RPMI7951 (cell line): ENCODE data around the gene AP3S2. TPM values are rescaled to one million over a fixed set of nuclear protein-coding genes. Genes with fewer than 3 reads are reported as not detected.
"Not testable (repeated sequence)": the region's sequence is repeated elsewhere in the genome, so short reads cannot be mapped to it uniquely, and the experiment has no call there.

Experiments used
- DNase-seq: peaks from one replicate; pipeline ENCODE4 v3.0.0-alpha.2; 2012; ENCODE audit warnings: low read depth
- total RNA-seq: library from RNA; depleted of rRNA; stranded (reverse); fragments of >200 nt; shearing (Covaris generic); gene quantifications from 2 replicates; pipeline ENCODE4 v1.2.3, GENCODE V29; 2014

Gene AP3S2
- total RNA-seq, 1 experiment from 2014 or later, result 56.0 TPM

DNA sequence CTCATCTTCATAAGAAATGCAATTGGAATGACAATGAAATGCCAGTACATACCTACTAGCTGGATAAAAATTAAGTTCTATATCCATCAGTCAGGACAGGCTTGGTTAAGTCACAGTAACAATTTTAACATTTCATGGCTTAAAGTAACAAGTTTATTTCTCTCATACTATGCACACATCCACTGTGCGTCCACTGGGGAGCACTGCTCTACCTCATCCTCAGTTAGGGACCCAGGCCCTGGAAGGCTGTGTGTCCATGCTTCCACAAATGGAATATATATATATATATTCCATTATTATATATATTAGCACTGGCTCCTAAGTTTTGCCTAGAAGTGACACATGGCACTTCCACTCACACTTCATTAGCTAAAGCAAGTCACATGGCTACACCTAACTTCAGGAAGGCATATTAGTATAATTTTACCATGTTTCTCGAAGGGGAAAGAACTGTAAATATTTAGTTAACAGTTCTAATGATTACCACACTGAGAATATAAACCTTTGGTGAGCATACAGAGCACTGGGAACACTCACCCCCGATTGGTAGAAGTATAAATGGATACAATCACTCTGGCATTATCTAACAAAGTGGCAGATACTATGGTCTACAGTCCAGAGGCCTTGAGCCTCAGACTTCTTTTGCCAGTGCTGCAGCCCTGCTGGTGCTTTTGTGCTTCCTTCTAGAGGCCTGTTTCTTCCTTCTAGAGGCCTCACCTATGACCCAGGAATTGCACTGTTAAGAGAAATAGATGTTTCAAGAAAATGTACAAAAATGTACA lies 28.6 kb downstream of the AP3S2 start:
- DNase-seq, result no peak

DNA sequence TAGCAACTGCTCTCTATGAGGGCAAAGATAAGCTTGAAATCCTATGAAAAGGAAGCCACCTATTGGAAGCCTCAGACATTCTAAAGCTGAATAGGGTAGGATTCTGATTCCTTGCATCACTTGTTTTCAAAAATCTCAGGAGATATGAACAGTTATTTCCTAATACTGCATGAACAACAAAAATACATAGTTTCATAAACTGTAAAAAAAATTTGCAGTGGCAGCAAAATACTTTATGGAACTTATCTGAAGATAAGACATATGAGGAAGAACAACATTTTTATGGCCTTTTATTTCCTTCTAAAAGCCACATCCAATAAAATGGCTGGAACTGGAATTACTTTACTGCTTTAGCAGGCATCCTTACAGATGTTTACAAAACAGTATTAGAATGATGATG lies 29.9 kb downstream of the AP3S2 start:
- no peak for DNase-seq

DNA sequence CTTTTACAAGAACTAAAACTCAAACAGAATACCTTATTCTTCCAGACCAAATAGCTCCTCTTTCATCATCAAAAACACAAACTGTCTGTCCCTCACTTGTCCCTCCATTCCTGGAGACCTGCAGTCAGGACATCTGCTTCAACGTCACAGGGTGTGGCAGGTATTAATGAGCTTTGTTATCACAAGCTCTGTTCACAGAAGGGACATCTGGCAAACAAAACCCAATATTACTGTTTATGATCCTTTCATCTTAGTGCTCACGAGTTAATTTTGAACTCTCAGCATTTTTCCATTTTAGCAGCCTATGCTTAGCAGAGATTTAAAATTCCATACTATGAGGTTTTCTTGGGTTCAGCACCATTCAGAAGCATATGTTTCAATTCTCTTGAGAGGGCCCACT lies 32.9 kb downstream of the AP3S2 start:
- no peak for DNase-seq

GRCh38 chr15:89860431-89860830 lies 33.4 kb downstream of the AP3S2 start:
- DNase-seq, result no peak

- no peak for DNase-seq
Observed at GRCh38 chr15:89858661-89859458, 34.9 kb downstream of the AP3S2 start.

- no peak for DNase-seq
Observed at GRCh38 chr15:89857673-89858072, 36.1 kb downstream of the AP3S2 start.

DNA sequence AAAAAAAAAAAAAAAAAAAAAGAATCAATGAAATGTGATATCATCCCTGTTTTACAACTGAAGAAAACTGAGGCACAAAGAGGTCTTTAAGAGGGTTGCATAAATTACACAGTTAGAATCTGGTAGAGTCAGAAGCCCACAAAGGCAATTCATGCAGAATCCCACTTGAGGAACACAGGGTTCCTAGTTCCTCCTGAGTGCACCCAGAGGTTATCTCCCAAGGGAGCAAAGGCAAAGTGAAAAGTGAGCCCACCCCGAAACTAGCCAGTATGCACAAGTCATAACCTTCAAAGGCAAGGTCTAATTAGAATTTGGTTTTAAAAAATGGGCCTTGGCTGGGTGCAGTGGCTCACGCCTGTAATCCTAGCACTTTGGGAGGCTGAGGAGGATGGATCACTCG lies 37.8 kb downstream of the AP3S2 start:
- no peak for DNase-seq

DNA sequence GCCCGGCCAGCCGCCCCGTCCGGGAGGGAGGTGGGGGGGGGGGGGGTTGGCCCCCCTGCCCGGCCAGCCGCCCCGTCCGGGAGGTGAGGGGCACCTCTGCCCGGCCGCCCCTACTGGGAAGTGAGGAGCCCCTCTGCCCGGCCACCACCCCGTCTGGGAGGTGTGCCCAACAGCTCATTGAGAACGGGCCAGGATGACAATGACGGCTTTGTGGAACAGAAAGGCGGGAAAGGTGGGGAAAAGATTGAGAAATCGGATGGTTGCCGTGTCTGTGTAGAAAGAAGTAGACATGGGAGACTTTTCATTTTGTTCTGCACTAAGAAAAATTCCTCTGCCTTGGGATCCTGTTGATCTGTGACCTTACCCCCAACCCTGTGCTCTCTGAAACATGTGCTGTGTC lies 38.9 kb downstream of the AP3S2 start:
- DNase-seq, result not testable (repeated sequence)

DNA sequence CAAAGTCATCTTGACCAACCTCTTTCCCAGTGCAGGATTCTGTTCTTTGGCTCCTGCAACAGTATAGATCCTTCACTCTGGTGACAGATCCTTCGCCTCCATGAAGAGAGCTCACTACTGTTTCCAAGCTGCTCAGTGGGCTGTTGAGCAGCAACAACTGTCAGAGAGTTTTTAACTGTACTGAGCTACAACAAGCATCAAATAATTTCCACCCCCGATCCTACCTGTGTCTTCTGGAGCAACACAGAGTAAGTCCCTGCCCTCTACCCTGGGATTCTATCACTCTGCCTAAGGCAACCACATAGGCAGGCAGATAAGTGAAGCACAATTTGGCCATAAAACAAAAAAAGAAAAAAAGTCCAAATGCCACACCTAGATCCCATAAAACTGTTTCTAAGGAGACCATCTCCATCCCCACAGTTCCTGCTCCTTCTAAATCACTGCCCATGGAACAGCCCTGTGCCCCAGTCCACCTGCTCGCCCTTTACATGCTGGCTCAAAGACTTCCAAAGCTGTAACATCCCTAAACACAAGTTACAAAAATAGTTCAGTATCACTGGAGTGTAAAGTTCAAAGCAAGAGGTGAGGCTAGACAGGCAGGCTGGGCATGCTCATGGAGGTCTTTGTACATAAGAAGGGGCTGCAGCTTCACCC lies 41.3 kb downstream of the AP3S2 start:
- no peak for DNase-seq

DNA sequence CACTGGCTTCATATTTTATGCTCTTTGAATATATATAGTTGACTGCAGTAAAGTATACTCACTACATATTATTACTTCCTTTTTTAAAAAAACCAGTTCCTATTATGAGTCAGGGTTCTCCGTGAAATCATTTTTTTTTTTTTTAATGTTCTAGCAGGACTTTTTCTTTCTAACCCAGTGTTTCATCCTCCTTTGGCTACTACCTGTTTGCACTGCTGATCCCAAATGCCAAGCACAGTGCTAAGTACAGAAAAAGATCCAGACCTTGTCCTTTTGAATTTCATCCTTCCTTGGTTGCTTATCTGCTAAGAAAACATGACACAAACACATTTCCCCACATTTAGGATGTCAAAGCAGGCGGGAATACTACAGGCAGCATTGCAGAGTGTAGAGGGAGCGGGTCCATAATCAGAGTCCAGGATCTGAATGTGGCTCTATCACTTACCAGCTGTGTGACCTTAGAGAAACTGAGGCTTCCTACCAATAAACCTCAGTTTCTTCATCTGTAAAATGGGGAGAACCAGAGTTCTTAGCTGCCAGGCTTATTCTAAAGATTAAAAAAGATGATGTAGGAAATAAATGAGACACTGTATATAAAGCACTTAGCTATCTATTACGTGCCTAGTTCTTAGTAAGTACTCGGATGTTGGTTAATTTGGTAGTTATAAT lies 42.0 kb downstream of the AP3S2 start:
- no peak for DNase-seq

DNA sequence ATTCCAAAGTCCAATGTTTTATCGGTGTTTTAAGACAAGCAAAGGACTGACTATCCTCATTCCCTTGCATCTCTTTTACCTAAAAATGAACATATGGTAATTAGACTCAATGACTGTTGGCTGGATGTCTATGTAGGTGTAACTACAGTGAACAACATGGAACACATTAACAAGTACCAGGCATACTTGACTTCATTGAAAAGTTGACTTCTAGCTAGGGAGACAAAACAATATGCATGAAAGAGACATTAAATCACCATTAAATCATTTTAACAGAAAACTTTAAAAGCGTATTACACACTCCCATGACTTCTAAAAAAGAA lies 44.9 kb downstream of the AP3S2 start:
- DNase-seq, result no peak

DNA sequence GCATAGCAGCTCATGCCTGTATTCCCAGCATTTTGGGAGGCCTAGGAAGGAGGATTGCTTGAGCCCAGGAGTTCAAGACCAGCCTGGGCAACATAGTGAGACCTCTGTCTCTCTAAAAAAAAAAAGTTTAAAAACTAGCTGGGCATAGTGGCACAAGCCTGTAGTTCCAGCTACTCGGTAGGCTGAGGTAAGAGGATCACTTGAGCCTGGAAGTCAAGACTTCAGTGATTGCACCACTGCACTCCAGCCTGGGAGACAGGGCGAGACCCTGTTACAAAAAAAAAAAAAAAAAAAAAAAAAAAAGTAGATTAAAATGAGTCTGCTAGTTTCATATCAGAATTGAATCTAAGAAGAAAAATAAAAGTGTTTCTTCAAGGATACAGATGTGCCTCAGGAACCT lies 46.7 kb downstream of the AP3S2 start:
- DNase-seq, result no peak

- DNase-seq, result peak; percentile 92
Observed at GRCh38 chr15:89845305-89845893, 48.4 kb downstream of the AP3S2 start.

DNA sequence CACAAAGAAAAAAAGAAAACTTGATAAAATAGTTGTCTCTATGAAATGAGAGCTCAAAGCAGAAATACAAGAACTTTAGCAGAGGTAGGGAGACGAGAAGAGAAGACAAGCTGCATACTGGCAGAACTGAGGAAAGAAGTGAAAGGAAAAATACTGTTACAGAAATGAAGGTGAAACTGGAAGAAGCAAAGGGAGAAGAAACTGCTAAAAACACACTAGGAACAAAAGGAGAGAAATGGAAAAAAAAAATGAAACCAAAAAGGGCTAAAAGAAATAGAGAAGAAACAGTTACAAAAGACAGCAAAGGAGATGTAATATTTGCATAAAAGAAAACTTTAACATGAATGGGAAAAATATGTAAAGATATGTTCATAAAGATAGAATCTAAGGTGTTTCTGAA lies 51.8 kb downstream of the AP3S2 start:
- no peak for DNase-seq

DNA sequence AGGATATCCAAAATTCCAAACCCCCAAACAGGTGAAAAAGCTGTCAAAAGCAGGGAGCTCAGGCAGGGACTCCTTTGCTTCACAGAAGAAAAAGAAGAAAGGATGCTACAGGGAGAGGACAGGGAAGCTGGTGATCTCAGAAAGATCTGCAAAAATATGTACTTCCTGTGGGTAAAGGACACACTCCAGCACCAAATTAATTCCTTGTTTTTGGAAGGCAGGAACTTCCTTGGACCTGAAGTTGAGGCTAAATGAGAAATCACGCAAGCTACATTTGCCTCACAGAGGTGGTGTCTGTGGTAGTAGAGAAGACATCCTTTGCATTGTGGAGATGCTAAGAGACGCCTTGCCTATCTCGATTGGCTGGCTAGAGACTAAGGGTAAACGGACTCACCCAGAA lies 52.5 kb downstream of the AP3S2 start:
- DNase-seq, result no peak

GRCh38 chr15:89839167-89839810 lies 54.5 kb downstream of the AP3S2 start:
- no peak for DNase-seq

GRCh38 chr15:89837830-89838178 lies 56.0 kb downstream of the AP3S2 start:
- DNase-seq, result no peak

- DNase-seq, result peak; percentile 69
Observed at GRCh38 chr15:89837134-89837829, 56.5 kb downstream of the AP3S2 start.

- peak; percentile 95 for DNase-seq
Observed at GRCh38 chr15:89836267-89837133, 57.3 kb downstream of the AP3S2 start.

DNA sequence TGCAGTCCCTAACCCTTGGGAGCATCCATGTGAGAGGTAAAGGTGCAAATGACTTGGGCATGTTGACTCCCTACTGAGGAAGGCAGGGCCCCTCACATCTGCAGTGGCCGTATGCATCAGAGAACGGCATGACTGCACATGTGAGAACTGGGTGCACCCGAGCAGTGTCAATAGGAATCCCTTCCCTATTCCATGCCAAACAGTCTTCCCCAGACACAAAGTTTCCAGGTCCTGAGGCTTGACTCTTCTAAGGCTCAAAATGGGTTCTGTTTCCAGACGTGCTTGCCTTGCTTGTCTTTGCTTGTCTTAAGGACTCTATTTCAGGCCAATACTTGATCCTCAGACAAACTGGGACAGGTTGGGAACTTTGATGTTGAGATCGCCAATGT lies 58.6 kb downstream of the AP3S2 start:
- no peak for DNase-seq
